Stimulated activated CD4-positive, alpha-beta T cell treated with anti-CD3 and anti-CD28 coated beads, Interleukin-2, amount 100 ng/mL, for 24 hours (primary cell): ENCODE results near the gene MTARC1.

Experiments
- DNase-seq, 2 donors: peaks; one replicate each; pipeline ENCODE4 v3.0.0-alpha.2; 2020

Gene MTARC1

DNA sequence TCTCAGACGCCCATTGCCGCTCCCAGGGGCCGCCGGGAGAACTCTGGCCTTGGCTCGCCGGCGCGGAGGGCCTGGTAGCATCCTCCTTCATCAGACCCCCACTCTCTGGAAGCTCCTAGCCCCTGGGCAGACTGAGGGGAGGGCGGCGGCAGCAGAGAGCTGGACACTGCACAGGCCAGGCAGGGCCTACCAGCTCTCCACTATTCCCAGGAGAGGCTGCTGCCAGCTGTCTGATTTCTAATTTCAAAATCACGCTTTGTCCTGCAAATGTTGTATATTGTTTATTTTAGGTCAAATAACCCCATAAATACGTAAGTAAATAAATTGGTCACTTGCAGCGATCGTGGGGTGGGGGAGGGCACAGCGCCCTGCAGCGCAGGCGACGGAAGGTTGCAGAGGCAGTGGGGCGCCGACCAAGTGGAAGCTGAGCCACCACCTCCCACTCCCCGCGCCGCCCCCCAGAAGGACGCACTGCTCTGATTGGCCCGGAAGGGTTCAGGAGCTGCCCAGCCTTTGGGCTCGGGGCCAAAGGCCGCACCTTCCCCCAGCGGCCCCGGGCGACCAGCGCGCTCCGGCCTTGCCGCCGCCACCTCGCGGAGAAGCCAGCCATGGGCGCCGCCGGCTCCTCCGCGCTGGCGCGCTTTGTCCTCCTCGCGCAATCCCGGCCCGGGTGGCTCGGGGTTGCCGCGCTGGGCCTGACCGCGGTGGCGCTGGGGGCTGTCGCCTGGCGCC is at the start of gene MTARC1:
Gene MTARC1, plus strand, starts transcription at position 577 of the 732 bp plus-strand sequence. Its CDS starts 32 bp downstream, at position 609.
- DNase-seq, result peak in 1 of 2 donors; percentile 20

- no peak for DNase-seq
Observed at GRCh38 chr1:220741349-220741748, 45.4 kb upstream of the MTARC1 start.

- DNase-seq, result no peak
Observed at GRCh38 chr1:220741825-220742224, 44.9 kb upstream of the MTARC1 start.

DNA sequence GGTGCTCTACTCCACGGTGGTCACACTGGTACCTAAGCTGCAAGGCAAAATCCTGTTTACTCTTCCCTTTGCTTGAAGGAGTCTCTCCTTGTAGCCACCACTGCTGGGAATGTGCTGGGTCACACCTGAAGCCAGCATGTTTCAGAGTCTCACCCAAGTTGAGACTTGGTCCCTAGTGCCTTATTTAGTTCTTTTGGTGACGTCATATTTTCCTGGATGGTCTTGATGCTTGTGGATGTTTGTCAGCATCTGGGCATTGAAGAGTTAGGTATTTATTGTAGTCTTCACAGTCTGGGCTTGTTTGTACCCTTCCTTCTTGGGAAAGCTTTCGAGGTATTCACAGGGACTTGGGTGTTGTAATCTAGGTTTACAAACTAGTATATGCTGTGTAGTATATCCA is 44.2 kb upstream of the MTARC1 start:
- no peak for DNase-seq

DNA sequence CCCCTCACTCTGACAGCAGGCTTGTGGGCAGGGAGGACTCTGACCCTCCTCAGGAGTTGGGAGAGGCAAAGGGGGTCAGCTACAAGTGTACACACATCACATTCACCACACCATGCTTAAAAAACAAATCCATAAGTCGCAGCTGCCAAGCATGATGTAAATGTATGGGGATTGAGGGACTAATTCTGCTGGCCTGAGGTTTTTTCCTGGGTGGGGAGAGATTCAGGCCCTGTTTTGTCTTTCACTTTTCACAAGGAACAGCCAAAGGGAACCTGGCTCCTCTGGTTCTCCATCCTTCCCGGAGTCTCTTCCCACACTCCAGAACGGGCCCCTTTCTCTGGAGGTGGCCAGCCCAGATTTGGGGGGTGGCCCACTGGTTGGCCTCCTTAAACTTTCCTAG is 39.9 kb upstream of the MTARC1 start:
- DNase-seq, result no peak

- no peak for DNase-seq
Observed at GRCh38 chr1:220747437-220748088, 39.1 kb upstream of the MTARC1 start.

DNA sequence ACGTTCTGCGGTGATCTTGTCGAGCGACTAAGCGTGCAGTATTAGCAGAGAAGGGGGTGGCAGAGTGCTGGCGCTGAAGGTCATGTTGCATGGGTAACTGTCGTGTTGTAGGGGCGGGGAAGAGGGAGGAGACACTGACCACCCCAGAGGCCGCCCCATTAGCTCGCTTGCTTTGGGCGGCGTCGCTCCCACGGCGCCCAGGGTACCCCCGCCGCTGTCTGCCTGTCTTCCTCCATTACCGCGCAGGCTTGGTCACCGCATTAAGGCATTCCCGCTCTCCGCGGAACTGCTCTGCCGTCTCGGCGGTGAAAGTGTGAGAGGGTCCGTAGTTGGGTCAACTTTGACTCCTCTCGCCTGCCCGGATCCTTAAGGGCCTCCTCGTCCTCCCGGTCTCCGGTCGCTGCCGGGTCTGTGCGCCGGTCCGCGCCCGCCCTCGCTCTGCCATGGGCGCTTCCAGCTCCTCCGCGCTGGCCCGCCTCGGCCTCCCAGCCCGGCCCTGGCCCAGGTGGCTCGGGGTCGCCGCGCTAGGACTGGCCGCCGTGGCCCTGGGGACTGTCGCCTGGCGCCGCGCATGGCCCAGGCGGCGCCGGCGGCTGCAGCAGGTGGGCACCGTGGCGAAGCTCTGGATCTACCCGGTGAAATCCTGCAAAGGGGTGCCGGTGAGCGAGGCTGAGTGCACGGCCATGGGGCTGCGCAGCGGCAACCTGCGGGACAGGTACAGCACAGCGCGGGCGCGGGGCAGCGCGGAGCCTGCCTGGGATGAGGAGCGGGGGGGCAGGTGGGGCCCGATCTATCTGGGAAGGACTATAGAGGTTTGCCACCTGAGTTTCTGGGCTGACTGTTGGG is 38.4 kb upstream of the MTARC1 start, which contains the start of gene MTARC2:
Gene MTARC2, plus strand, starts transcription at position 234 of the 846 bp plus-strand sequence. Its CDS starts 210 bp downstream, at position 444.
- DNase-seq, result peak in 1 of 2 donors; percentile 18

- DNase-seq, result no peak
Observed at GRCh38 chr1:220748936-220749335, 37.8 kb upstream of the MTARC1 start.

DNA sequence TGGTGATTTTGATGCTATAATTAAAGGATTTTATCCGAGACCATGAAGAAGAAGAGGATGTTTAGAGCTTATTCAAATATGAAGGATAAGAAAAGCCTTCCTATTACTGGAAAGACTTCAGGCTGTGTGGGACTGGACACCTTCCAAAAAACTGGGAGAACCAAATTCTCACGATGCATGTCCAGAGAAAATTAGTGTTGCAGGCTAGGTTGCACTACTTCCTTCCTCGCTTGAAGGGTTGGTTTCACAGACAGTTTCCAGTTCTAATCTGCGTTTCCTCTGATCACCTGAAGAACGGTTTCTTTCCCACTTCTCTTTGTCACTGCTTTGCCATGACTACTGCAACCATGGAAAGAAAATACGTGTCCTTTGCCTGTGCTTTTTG is 36.6 kb upstream of the MTARC1 start:
- no peak for DNase-seq

DNA sequence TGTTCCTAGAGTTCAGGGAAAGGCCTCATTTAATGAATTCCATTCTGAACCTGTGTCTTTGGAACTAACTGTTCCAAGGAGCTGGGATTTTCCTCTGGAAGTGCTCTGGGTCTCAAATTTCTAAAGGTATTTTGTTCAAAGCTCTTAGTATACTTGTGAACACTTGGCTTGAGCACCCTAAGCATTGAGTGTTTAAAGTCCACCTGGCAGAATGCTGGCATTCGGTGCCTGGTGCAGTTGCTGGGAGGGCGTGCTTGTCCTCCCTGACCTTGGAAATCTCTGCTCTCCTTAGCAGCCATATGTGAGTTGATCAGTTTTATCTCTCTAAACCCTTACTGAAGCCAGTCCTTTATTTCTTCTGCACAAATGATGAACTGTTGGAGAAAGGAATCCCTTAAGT is 35.6 kb upstream of the MTARC1 start:
- no peak for DNase-seq

DNA sequence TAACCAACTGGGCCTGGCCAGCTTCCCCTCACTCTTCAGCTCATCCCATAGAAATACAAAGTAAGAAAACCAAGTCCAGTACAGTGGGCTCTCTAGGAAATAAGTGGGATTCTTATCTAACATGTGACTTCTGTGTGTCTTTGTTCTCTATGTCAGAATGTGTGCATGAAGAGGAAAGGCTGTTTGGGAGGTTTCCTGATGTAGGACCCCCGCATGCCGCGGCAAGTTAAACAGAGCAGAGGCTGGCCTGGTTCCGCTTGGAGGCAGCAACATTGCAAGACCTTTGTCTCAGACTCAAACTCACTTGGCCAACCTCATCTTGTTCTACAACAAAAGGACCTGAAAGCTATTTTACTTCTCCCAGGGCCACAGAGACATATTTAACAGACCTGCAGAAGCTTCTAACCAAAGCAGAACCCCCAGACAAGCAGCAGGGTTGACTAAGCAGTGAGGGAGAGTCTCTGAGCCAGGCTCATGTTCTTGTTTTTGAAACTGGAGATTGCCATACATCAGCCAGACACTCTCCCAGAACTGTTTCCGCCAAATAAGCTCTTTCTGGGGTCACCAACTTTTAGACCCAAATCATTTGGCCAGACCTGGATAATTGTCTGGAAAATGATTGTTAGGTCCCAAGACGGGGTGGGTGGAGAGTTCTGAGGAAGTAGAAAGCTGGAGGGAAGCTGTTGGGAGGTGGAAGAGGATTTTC is 32.3 kb upstream of the MTARC1 start:
- DNase-seq, result no peak

DNA sequence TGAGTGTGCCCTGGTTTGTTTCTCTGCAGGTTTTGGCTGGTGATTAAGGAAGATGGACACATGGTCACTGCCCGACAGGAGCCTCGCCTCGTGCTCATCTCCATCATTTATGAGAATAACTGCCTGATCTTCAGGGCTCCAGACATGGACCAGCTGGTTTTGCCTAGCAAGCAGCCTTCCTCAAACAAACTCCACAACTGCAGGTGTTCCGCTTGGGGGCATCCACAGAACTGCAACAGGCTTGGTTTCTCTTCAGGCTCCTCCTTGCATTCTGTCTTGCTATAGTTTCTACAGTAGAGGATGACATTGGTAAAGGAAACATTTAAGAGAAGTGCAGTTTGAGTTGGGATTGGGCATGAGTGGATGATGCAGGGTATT is 31.8 kb upstream of the MTARC1 start:
- no peak for DNase-seq

GRCh38 chr1:220755309-220755708 is 31.4 kb upstream of the MTARC1 start:
- no peak for DNase-seq

- no peak for DNase-seq
Observed at GRCh38 chr1:220757441-220757840, 29.3 kb upstream of the MTARC1 start.

DNA sequence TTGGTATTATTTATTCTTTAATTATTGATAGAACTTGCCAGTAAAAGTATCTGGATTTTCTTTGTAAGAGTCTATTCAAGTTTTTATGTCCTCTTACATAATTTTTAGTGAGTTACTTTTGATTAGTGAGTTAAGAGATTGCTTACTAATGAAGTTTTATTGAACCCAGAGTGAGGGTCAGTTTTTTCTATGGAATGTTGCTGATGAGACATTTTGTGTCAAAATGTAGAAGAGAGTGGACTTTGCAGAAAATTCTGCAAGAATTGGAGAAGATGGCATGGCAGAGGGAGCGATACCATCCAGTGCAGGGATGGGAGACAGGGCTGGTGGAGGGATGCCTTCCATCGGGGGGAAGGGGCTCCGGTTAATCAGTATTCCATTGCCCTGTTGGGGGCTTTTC is 27.6 kb upstream of the MTARC1 start:
- no peak for DNase-seq

DNA sequence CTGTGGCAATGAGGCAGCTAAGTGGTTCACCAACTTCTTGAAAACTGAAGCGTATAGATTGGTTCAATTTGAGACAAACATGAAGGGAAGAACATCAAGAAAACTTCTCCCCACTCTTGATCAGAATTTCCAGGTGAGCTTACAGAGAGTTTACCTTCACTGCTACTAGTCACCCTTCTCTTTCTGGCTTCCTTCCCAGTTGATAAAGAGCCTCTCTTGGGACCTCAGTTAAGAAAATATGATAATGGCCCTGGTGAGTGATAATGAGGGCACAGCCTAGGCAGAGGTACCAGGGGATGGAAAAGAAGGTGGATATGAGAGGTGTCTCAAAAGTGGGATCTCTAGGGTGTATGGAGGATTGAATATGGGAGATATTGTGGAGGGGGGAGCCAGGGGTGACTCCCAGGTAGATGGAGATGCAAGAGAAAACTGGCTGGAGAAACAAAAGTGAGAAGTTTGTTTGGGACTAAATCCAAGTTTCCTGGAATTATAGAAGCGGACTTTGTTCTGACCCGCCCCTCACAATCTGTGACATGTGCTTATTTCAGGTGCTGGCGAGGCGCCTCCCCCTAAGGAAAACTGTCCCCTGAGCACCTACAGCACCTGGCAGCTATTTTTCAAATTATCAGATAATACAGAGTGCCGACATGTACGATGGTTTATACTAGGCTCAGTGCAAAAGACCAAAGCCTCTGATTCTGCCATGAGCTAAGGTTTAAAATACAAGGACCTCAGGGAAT is 24.9 kb upstream of the MTARC1 start:
- no peak for DNase-seq

- DNase-seq, result no peak
Observed at GRCh38 chr1:220764757-220765156, 22.0 kb upstream of the MTARC1 start.

GRCh38 chr1:220767312-220768125 is 19.2 kb upstream of the MTARC1 start:
- DNase-seq, result no peak

GRCh38 chr1:220768126-220768601 is 18.5 kb upstream of the MTARC1 start:
- no peak for DNase-seq

DNA sequence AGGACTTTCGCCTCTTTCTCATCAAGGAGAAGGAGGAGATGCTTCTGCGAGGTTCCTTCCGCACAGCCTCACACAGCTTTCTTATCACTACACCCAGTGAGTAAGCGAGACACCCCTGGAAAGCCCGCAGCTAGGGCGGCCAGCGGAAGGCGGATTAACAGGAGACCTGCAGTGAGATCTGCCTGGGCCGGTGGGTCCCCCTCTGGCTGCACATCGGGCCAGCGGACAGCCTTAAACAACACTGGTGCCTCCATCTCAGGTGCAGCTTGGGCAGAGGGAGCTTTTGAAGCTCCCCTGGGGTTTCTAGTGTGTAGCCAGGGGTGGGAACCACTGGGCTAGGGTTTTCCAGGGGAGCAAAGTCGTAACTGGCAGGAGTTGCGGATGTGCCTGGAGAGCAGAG is 17.5 kb upstream of the MTARC1 start:
- DNase-seq, result no peak

DNA sequence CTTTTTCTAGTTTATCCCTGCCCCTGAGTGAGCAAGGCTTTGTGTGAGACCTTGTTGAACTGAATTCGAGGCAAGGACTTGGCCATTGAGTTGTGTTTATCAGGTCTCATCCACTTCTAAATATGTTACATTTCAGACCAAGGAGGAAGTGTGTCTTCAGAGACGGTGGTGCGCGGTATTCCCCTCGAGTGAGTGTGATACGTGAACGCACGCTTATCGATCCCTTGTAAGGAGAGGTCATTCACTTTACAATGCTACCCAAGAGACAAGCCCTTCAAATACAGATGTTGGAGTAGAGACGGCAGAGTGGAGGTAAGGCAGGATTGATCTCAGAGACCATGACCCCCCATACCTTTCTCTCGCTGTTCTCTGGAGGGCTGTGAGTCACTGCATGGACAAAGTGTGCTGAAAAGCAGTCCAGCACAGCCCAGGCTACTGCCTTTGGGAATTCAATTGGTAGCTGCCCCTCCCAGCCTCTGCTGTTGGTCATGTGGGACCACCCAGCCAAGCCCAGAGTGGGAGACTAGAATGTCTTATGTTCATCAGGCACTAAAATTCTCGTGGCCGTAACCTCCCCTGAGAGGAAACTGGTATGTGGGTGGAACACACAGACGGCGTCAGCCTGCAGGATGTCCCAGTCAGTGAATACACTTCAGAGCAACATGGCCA is 16.3 kb upstream of the MTARC1 start:
- DNase-seq, result no peak
